HL-60/S4 treated with retinoic acid at 250 ng/mL for 4 days and 3 days (cell line): ENCODE results near the gene PTMS.
"Not testable (repeated sequence)": the region's sequence is repeated elsewhere in the genome, so short reads cannot be mapped to it uniquely, and the experiment has no call there.

ENCODE experiments used
- in situ Hi-C: fragments of 300-500 bp; cut with MboI; formaldehyde crosslinking; loops from 2 replicates; pipeline ENCODE4 v1.7.0; 2022; ENCODE audit warnings: low sequenced_read_pairs

The PTMS gene

GRCh38 chr12:6765634-6766581 lies at the start of gene PTMS:
TSS of gene PTMS (plus strand) at chr12:6766363. CDS start at chr12:6766706, 343 bp downstream.
- in situ Hi-C loops = no loop called here

GRCh38 chr12:6716874-6717437 lies 49.2 kb upstream of the PTMS start:
- in situ Hi-C loops = no loop called here

GRCh38 chr12:6722863-6723262 lies 43.3 kb upstream of the PTMS start:
- in situ Hi-C loops = no loop called here

- in situ Hi-C loops = no loop called here
These were observed 42.4 kb upstream of the PTMS start, which contains the start of gene COPS7A for GRCh38 chr12:6723607-6724408. TSS of gene COPS7A (plus strand) at chr12:6724046. CDS start at chr12:6724657, 611 bp downstream.

- in situ Hi-C loops = no loop called here
These were observed 41.8 kb upstream of the PTMS start for GRCh38 chr12:6724409-6724797.

- in situ Hi-C loops = no loop called here
These were observed 40.8 kb upstream of the PTMS start for GRCh38 chr12:6725350-6725749.

GRCh38 chr12:6729186-6729585 lies 37.0 kb upstream of the PTMS start:
- in situ Hi-C loops = no loop called here

- in situ Hi-C loops = no loop called here
These were observed 36.0 kb upstream of the PTMS start for GRCh38 chr12:6730169-6730568.

GRCh38 chr12:6734506-6735387 lies 31.4 kb upstream of the PTMS start:
- in situ Hi-C loops = no loop called here

- in situ Hi-C loops = no loop called here
These were observed 30.5 kb upstream of the PTMS start for GRCh38 chr12:6735448-6736191.

GRCh38 chr12:6736754-6737153 lies 29.4 kb upstream of the PTMS start:
- in situ Hi-C loops = no loop called here

- in situ Hi-C loops = not testable (repeated sequence)
These were observed 24.1 kb upstream of the PTMS start for GRCh38 chr12:6742080-6742479.

GRCh38 chr12:6742834-6743233 lies 23.3 kb upstream of the PTMS start:
- in situ Hi-C loops = no loop called here

- in situ Hi-C loops = not testable (repeated sequence)
These were observed 22.9 kb upstream of the PTMS start for GRCh38 chr12:6743300-6743699.

GRCh38 chr12:6745741-6746525 lies 20.2 kb upstream of the PTMS start:
- in situ Hi-C loops = no loop called here

- in situ Hi-C loops = no loop called here
These were observed 18.9 kb upstream of the PTMS start for GRCh38 chr12:6747216-6747615.

GRCh38 chr12:6748761-6749160 lies 17.4 kb upstream of the PTMS start:
- in situ Hi-C loops = no loop called here

GRCh38 chr12:6750506-6750905 lies 15.7 kb upstream of the PTMS start:
- in situ Hi-C loops = no loop called here

GRCh38 chr12:6751767-6752166 lies 14.4 kb upstream of the PTMS start:
- in situ Hi-C loops = no loop called here
